ENCODE measurements around the gene NOL11.

The NOL11 gene

GRCh38 chr17:67717624-67718324 is at the start of gene NOL11:
Gene NOL11 (plus strand): TSS chr17:67717936. CDS start chr17:67717948, 12 bp downstream.
- Mint-ChIP-seq H3K36me3 (peaks cover 5% of the 10 kb centered on the region), H3K27ac (peak within 1 kb of the TSS; percentile 100), H3K4me3 (peak within 1 kb of the TSS; percentile 100), H3K9me3 (ENCODE audit: low read depth) (no peaks in the 10 kb centered on the region), H3K27me3 (no peaks in the 10 kb centered on the region), H3K4me1 (ENCODE audit: low read depth) (peaks cover 34% of the 10 kb centered on the region)

- H3K27me3 Mint-ChIP-seq, result no peaks in the 10 kb centered on the region
- peaks cover 7% of the 10 kb centered on the region for H3K36me3 Mint-ChIP-seq
These were observed 46.2 kb upstream of the NOL11 start for GRCh38 chr17:67671493-67671892.

GRCh38 chr17:67672592-67673335 is 45.0 kb upstream of the NOL11 start:
- no peaks in the 10 kb centered on the region for H3K27me3 Mint-ChIP-seq
- no peak overlapping the region for H3K27ac Mint-ChIP-seq
- peaks cover 9% of the 10 kb centered on the region for H3K36me3 Mint-ChIP-seq
- H3K4me1 Mint-ChIP-seq (ENCODE audit: low read depth), result no peaks in the 10 kb centered on the region
- H3K4me3 Mint-ChIP-seq, result no peak overlapping the region
- no peaks in the 10 kb centered on the region for H3K9me3 Mint-ChIP-seq (ENCODE audit: low read depth)

More at GRCh38 chr17:67671493-67671892, 46.2 kb upstream of the NOL11 start:
- Mint-ChIP-seq H3K4me1 (ENCODE audit: low read depth) (no peaks in the 10 kb centered on the region), H3K27ac (no peak overlapping the region), H3K4me3 (no peak overlapping the region), H3K9me3 (ENCODE audit: low read depth) (no peaks in the 10 kb centered on the region)

- Mint-ChIP-seq H3K4me3 (no peak overlapping the region), H3K36me3 (peaks cover 9% of the 10 kb centered on the region), H3K9me3 (ENCODE audit: low read depth) (no peaks in the 10 kb centered on the region), H3K27ac (no peak overlapping the region), H3K27me3 (no peaks in the 10 kb centered on the region), H3K4me1 (ENCODE audit: low read depth) (peaks cover 7% of the 10 kb centered on the region)
These were observed 42.3 kb upstream of the NOL11 start for GRCh38 chr17:67675481-67675880.

GRCh38 chr17:67676305-67676704 is 41.4 kb upstream of the NOL11 start:
- Mint-ChIP-seq H3K27ac (no peak overlapping the region), H3K4me3 (no peak overlapping the region), H3K9me3 (ENCODE audit: low read depth) (no peaks in the 10 kb centered on the region), H3K4me1 (ENCODE audit: low read depth) (peaks cover 13% of the 10 kb centered on the region), H3K27me3 (no peaks in the 10 kb centered on the region), H3K36me3 (peaks cover 9% of the 10 kb centered on the region)

- peaks cover 5% of the 10 kb centered on the region for H3K36me3 Mint-ChIP-seq
- H3K4me3 Mint-ChIP-seq, result no peak overlapping the region
- H3K27ac Mint-ChIP-seq, result no peak overlapping the region
- no peaks in the 10 kb centered on the region for H3K27me3 Mint-ChIP-seq
- peaks cover 13% of the 10 kb centered on the region for H3K4me1 Mint-ChIP-seq (ENCODE audit: low read depth)
- no peaks in the 10 kb centered on the region for H3K9me3 Mint-ChIP-seq (ENCODE audit: low read depth)
These were observed 39.3 kb upstream of the NOL11 start for GRCh38 chr17:67678414-67678813.

- Mint-ChIP-seq H3K4me3 (no peak overlapping the region), H3K27ac (peak overlapping the region; percentile 79), H3K36me3 (peaks cover 5% of the 10 kb centered on the region), H3K9me3 (ENCODE audit: low read depth) (no peaks in the 10 kb centered on the region), H3K4me1 (ENCODE audit: low read depth) (peaks cover 13% of the 10 kb centered on the region), H3K27me3 (no peaks in the 10 kb centered on the region)
These were observed 38.5 kb upstream of the NOL11 start for GRCh38 chr17:67679225-67679624.

- peak overlapping the region; percentile 79 for H3K27ac Mint-ChIP-seq
- no peak overlapping the region for H3K4me3 Mint-ChIP-seq
- no peaks in the 10 kb centered on the region for H3K27me3 Mint-ChIP-seq
- H3K9me3 Mint-ChIP-seq (ENCODE audit: low read depth), result no peaks in the 10 kb centered on the region
- H3K36me3 Mint-ChIP-seq, result peaks cover 5% of the 10 kb centered on the region
- peaks cover 13% of the 10 kb centered on the region for H3K4me1 Mint-ChIP-seq (ENCODE audit: low read depth)
These were observed 38.0 kb upstream of the NOL11 start for GRCh38 chr17:67679721-67680120.

GRCh38 chr17:67680445-67681224 is 37.1 kb upstream of the NOL11 start:
- Mint-ChIP-seq H3K36me3 (peaks cover 5% of the 10 kb centered on the region), H3K4me3 (no peak overlapping the region), H3K27ac (peak overlapping the region; percentile 72), H3K27me3 (no peaks in the 10 kb centered on the region), H3K9me3 (ENCODE audit: low read depth) (no peaks in the 10 kb centered on the region), H3K4me1 (ENCODE audit: low read depth) (peaks cover 13% of the 10 kb centered on the region)

- Mint-ChIP-seq H3K27ac (peak overlapping the region; percentile 6), H3K27me3 (no peaks in the 10 kb centered on the region)
These were observed 35.5 kb upstream of the NOL11 start for GRCh38 chr17:67682196-67682595.

GRCh38 chr17:67685351-67685750 is 32.4 kb upstream of the NOL11 start:
- no peaks in the 10 kb centered on the region for H3K9me3 Mint-ChIP-seq (ENCODE audit: low read depth)
- no peaks in the 10 kb centered on the region for H3K36me3 Mint-ChIP-seq
- no peak overlapping the region for H3K27ac Mint-ChIP-seq
- no peaks in the 10 kb centered on the region for H3K27me3 Mint-ChIP-seq
- H3K4me1 Mint-ChIP-seq (ENCODE audit: low read depth), result peaks cover 10% of the 10 kb centered on the region
- H3K4me3 Mint-ChIP-seq, result no peak overlapping the region

More at GRCh38 chr17:67682196-67682595, 35.5 kb upstream of the NOL11 start:
- peaks cover 13% of the 10 kb centered on the region for H3K4me1 Mint-ChIP-seq (ENCODE audit: low read depth)
- H3K36me3 Mint-ChIP-seq, result peaks cover 2% of the 10 kb centered on the region
- H3K9me3 Mint-ChIP-seq (ENCODE audit: low read depth), result no peaks in the 10 kb centered on the region
- no peak overlapping the region for H3K4me3 Mint-ChIP-seq

GRCh38 chr17:67686241-67686640 is 31.5 kb upstream of the NOL11 start:
- Mint-ChIP-seq H3K4me3 (no peak overlapping the region), H3K4me1 (ENCODE audit: low read depth) (peaks cover 4% of the 10 kb centered on the region), H3K27me3 (no peaks in the 10 kb centered on the region), H3K9me3 (ENCODE audit: low read depth) (no peaks in the 10 kb centered on the region), H3K36me3 (no peaks in the 10 kb centered on the region), H3K27ac (no peak overlapping the region)

- Mint-ChIP-seq H3K9me3 (ENCODE audit: low read depth) (no peaks in the 10 kb centered on the region), H3K4me1 (ENCODE audit: low read depth) (peaks cover 4% of the 10 kb centered on the region), H3K27me3 (no peaks in the 10 kb centered on the region), H3K27ac (no peak overlapping the region), H3K36me3 (no peaks in the 10 kb centered on the region), H3K4me3 (no peak overlapping the region)
These were observed 30.2 kb upstream of the NOL11 start for GRCh38 chr17:67687511-67687910.

- no peaks in the 10 kb centered on the region for H3K27me3 Mint-ChIP-seq
- H3K4me3 Mint-ChIP-seq, result no peak overlapping the region
- H3K9me3 Mint-ChIP-seq (ENCODE audit: low read depth), result no peaks in the 10 kb centered on the region
- H3K27ac Mint-ChIP-seq, result no peak overlapping the region
- peaks cover 4% of the 10 kb centered on the region for H3K4me1 Mint-ChIP-seq (ENCODE audit: low read depth)
- peaks cover 2% of the 10 kb centered on the region for H3K36me3 Mint-ChIP-seq
These were observed 28.1 kb upstream of the NOL11 start for GRCh38 chr17:67689534-67690177.

Data from activated naive CD8-positive, alpha-beta T cell (primary cell).